HFF-Myc (cell line): Measurements from ENCODE around the gene MYH6.
"Not testable (repeated sequence)": the region's sequence is repeated elsewhere in the genome, so short reads cannot be mapped to it uniquely, and the experiment has no call there.

Experiments used
- DNase-seq: peaks from one replicate; pipeline ENCODE4 v3.0.0-alpha.2; 2011; ENCODE audit warnings: low read depth; ENCODE audit errors: extremely low read depth
- H3K4me3 ChIP-seq: replicated peaks from 2 replicates; pipeline ENCODE4 v1.5.1; 2011; ENCODE audit warnings: low read depth, mild to moderate bottlenecking, control low read depth, low read length
- CTCF ChIP-seq: IDR thresholded peaks from 2 replicates; pipeline ENCODE4 v1.5.1; 2012; ENCODE audit warnings: mild to moderate bottlenecking, low read depth, low read length, control low read depth; ENCODE audit errors: missing control alignments

The MYH6 gene

GRCh38 chr14:23421594-23421993, 13.5 kb upstream of the MYH6 start:
- no peak for TF ChIP-seq CTCF
- no peak for DNase-seq
- no peak overlapping the region for H3K4me3 ChIP-seq

- not testable (repeated sequence) for H3K4me3 ChIP-seq, DNase-seq
Measured at GRCh38 chr14:23419646-23420045, 11.6 kb upstream of the MYH6 start.

GRCh38 chr14:23418021-23418420, 9.9 kb upstream of the MYH6 start:
- no peak for DNase-seq
- no peak for TF ChIP-seq CTCF
- no peak overlapping the region for H3K4me3 ChIP-seq

- not testable (repeated sequence) for H3K4me3 ChIP-seq, DNase-seq
Measured at GRCh38 chr14:23417269-23417668, 9.2 kb upstream of the MYH6 start.

GRCh38 chr14:23416801-23417200, 8.7 kb upstream of the MYH6 start:
- TF ChIP-seq CTCF, result no peak
- H3K4me3 ChIP-seq, result no peak overlapping the region
- no peak for DNase-seq

GRCh38 chr14:23415821-23416778, 8.0 kb upstream of the MYH6 start:
- no peak for DNase-seq
- TF ChIP-seq CTCF, result no peak
- no peak overlapping the region for H3K4me3 ChIP-seq

GRCh38 chr14:23414906-23415820, 7.1 kb upstream of the MYH6 start:
- no peak for TF ChIP-seq CTCF
- H3K4me3 ChIP-seq, result no peak overlapping the region

More at GRCh38 chr14:23414906-23415820, 7.1 kb upstream of the MYH6 start:
- no peak for DNase-seq
